ENCODE data around the gene DDB1.

The DDB1 gene

GRCh38 chr11:61332797-61333549, at the start of gene DDB1, which contains the start of gene TKFC:
Gene DDB1, minus strand, starts transcription at chr11:61333105. Its CDS starts 137 bp downstream, at chr11:61332968.
Gene TKFC, plus strand, starts transcription at chr11:61333228. Its CDS starts 1,501 bp downstream, at chr11:61334729.
- peak; percentile 94 for DNase-seq (ENCODE audit: low read depth, low spot score)

- no peak for DNase-seq (ENCODE audit: low read depth, low spot score)
These were observed 48.0 kb upstream of the DDB1 start for GRCh38 chr11:61380884-61381283.

DNA sequence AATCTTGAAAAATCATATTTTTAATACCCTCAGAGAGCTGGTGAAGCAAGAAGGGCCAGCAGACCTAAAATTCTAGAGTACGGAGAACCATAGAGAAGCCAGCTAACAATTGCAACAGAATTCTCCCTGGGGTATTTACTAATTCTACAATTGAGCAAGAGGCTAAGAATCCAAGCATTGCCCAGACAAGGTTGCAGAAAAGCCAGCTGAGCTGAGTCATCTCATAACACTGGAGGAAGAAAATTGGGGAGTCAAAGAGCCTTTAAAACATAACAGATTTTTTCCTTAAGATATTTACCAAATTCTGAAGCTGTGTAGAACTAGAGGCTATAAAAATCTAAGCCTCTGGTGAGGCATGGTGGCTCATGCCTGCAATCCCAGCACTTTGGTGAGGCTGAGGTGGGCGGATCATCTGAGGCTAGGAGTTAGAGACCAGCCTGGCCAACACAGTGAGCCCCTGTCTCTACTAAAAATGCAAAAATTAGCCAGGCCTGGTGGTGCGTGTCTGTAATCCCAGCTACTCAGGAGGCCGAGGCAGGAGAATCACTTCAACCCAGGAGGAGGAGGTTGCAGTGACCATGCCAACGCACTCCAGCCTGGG, 45.9 kb upstream of the DDB1 start:
- DNase-seq (ENCODE audit: low read depth, low spot score): no peak

- DNase-seq (ENCODE audit: low read depth, low spot score): no peak
These were observed 44.7 kb upstream of the DDB1 start for GRCh38 chr11:61377461-61378160.

GRCh38 chr11:61375761-61376108, 42.8 kb upstream of the DDB1 start:
- DNase-seq (ENCODE audit: low read depth, low spot score): no peak

GRCh38 chr11:61372659-61373420, 39.9 kb upstream of the DDB1 start:
- DNase-seq (ENCODE audit: low read depth, low spot score): no peak

- no peak for DNase-seq (ENCODE audit: low read depth, low spot score)
These were observed 37.6 kb upstream of the DDB1 start for GRCh38 chr11:61370349-61371005.

- no peak for DNase-seq (ENCODE audit: low read depth, low spot score)
These were observed 36.8 kb upstream of the DDB1 start for GRCh38 chr11:61369372-61370348.

DNA sequence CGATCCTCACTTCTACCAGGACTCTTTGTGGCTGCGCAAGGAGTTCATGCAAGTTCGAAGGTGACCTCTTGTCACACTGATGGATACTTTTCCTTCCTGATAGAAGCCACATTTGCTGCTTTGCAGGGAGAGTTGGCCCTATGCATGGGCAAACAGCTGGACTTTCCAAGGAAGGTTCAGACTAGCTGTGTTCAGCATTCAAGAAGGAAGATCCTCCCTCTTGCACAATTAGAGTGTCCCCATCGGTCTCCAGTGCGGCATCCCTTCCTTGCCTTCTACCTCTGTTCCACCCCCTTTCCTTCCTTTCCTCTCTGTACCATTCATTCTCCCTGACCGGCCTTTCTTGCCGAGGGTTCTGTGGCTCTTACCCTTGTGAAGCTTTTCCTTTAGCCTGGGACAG, 35.7 kb upstream of the DDB1 start:
- DNase-seq (ENCODE audit: low read depth, low spot score): no peak

GRCh38 chr11:61367406-61367805, 34.5 kb upstream of the DDB1 start:
- DNase-seq (ENCODE audit: low read depth, low spot score): no peak

GRCh38 chr11:61364012-61364675, 31.2 kb upstream of the DDB1 start:
- DNase-seq (ENCODE audit: low read depth, low spot score): no peak

DNA sequence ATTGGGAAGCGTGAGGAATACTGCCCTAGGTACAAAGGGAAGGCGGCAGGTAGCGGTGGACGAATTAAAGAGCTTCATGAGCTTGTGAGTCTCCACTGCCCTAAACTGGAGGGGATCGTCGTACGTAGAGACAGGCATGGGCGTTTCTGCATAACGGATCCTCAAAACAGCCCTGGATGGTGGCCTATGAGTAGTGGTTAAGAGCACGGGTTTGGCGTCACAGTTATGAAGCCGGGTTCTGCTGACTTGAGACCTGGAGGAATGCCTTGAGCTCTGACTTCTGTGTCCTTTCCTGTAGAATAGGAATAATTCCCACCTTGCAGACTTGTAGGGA, 29.6 kb upstream of the DDB1 start:
- no peak for DNase-seq (ENCODE audit: low read depth, low spot score)

DNA sequence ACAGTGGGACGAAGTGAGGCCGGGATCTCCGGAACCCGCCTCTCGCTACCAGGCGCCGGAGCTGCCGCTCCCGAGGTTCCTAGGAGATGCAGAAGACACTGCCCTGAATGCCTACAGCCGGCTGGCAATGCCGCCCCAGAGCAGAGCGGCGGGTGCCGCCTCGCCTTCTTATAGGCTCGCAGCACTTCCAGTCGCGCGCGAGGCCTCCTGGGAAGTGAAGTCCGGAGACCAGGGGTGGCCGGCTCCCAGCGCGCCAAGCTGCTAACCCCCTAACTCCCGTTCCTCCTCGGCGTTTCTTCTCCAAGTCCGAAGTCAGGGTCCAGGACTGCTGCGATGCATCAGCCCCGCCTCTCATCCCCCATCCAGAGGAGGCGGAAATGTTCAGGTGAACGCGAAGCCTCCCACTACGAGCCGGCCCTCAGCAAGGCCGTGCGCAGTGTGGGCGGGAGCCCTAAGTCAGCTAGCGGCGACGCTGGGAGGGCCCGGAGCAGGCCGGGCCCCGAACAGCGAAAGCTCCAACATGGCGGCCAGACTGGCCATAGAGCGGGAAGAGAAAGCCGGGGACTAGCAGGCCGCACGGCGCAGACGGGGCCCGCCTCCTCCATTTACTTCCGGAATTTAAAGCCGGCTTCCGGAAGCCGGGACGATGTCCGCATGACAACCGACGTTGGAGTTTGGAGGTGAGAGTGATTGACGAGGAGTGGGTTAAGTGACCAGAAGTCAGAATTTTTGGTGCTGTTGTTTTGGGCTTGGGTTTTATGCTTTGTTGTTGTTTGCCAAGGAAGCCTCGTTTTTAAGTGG, 29.0 kb upstream of the DDB1 start, which contains the start of the genes CYB561A3 and TMEM138:
TSS of gene CYB561A3 (minus strand) at position 142 of the 801 bp plus-strand sequence. CDS start 5,169 bp downstream, outside the sequence.
TSS of gene TMEM138 (plus strand) at position 634 of the 801 bp plus-strand sequence. CDS start 2,017 bp downstream, outside the sequence.
- DNase-seq (ENCODE audit: low read depth, low spot score): peak; percentile 73

- no peak for DNase-seq (ENCODE audit: low read depth, low spot score)
These were observed 28.4 kb upstream of the DDB1 start for GRCh38 chr11:61361237-61361740.

DNA sequence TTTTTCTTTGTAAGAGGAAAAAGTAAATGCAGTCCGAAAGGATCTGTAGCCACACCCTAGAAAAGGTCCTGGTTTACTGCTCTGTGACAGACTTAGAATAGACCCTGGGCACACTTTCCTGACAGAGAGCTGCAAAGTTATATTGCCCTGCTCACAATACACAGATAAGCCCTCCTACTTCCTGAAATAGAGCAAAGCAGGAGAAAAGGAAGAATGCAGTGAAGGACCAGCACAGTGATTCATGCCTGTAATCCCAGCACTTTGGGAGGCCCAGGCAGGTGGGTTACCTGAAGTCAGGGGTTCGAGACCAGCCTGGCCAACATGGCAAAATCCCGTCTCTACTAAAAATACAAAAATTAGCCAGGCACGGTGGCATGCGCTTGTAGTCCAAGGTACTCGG, 26.6 kb upstream of the DDB1 start:
- no peak for DNase-seq (ENCODE audit: low read depth, low spot score)

DNA sequence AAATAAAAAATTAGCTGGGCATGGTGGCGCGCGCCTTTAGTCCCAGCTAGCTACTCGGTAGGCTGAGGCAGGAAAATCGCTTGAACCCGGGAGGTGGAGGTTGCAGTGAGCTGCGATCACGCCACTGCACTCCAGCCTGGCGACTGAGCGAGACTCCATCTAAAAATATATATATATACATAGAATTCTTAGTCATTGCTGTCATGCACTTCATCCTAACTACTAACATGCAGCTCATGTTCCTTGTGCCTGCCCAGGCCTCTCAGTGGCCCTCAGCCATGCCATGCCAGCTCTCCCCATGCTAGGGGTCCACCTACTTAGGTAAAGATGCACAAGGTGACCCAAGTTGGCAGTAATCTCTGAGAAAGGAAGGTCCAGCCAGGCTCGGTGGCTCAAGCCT, 25.7 kb upstream of the DDB1 start:
- DNase-seq (ENCODE audit: low read depth, low spot score): no peak

GRCh38 chr11:61357894-61358239, 25.0 kb upstream of the DDB1 start:
- no peak for DNase-seq (ENCODE audit: low read depth, low spot score)

GRCh38 chr11:61357233-61357893, 24.5 kb upstream of the DDB1 start:
- DNase-seq (ENCODE audit: low read depth, low spot score): no peak
